GM12878 (cell line): ENCODE data around the gene SYNPR. TPM values are rescaled to one million over a fixed set of nuclear protein-coding genes. Genes with fewer than 3 reads are reported as not detected.

Source experiments
- ATAC-seq: fragments of 200-7000 bp; cut with Tn5 transposase; 3 replicates; pipeline ENCODE4 v1.9.1; 2020; ENCODE audit warnings: mild to moderate bottlenecking, moderate library complexity
- BruUV-seq: library from RNA; stranded (reverse); fragments of 400-500 nt; replicated peaks from 2 replicates; lab custom pipeline; 2021; lab: Mats Ljungman, UMichigan
- CTCF ChIA-PET: fragments of 300-600 bp; sonication (Branson Sonifier 250); formaldehyde crosslinking; extraction: SDS; loops from one replicate; lab custom pipeline; 2021; ENCODE audit warnings: inconsistent platforms; lab: Yijun Ruan, JAX
- POLR2A ChIA-PET: fragments of 350-600 bp; formaldehyde crosslinking; extraction: SDS; loops from one replicate; lab custom pipeline; 2021; ENCODE audit warnings: inconsistent platforms; lab: Charles Lee
- RAD21 ChIA-PET: fragments of 300-600 bp; sonication (Branson Sonifier 250); formaldehyde crosslinking; loops from one replicate; lab custom pipeline; 2023; ENCODE audit warnings: antibody characterized with exemption; ENCODE audit not compliant: unreplicated experiment; lab: Charles Lee
- SMC1A ChIA-PET: fragments of 300-600 bp; sonication (Branson Sonifier 250); formaldehyde crosslinking; loops from one replicate; lab custom pipeline; 2023; ENCODE audit not compliant: unreplicated experiment, uncharacterized antibody; lab: Charles Lee
- DNase-seq: peaks from one replicate; pipeline ENCODE4 v3.0.0-alpha.2; 2011; ENCODE audit warnings: low read depth, low spot score
- FAIRE-seq: peaks from 3 replicates; lab custom pipeline; 2011; peaks lifted over from hg19 to GRCh38; lab: Jason Lieb, UNC
- H2AFZ ChIP-seq: 2 replicates; pipeline ENCODE4 v1.6.0; 2011; ENCODE audit warnings: low read depth, low read length, control low read depth; ENCODE audit not compliant: control insufficient read depth
- H3K27ac ChIP-seq: 2 replicates; pipeline ENCODE4 v1.5.1; 2011; ENCODE audit warnings: control low read depth; ENCODE audit not compliant: control insufficient read depth, insufficient read depth
- H3K27me3 ChIP-seq, 2 experiments: replicated peaks in 1 of 2; 2 replicates each; pipeline versions ENCODE4 v1.6.0 to v1.6.1; 2011; ENCODE audit warnings: low read length in 1 of 2; ENCODE audit not compliant: control insufficient read depth in 2 of 2, insufficient read depth in 2 of 2
- H3K36me3 ChIP-seq, 2 experiments: 2 replicates each; pipeline ENCODE4 v1.5.1; 2011; ENCODE audit warnings: low read length in 1 of 2; ENCODE audit not compliant: control insufficient read depth in 2 of 2, insufficient read depth in 2 of 2
- H3K4me1 ChIP-seq: 2 replicates; pipeline ENCODE4 v1.6.1; 2011; ENCODE audit warnings: mild to moderate bottlenecking, low read length, moderate library complexity, mixed read lengths; ENCODE audit not compliant: control insufficient read depth, insufficient read depth
- H3K4me2 ChIP-seq: 2 replicates; pipeline ENCODE4 v1.6.0; 2011; ENCODE audit warnings: control low read depth; ENCODE audit not compliant: control insufficient read depth, insufficient read depth
- H3K4me3 ChIP-seq: fragments of 200-600 bp; sonication (generic); 2 replicates; pipeline ENCODE4 v1.5.1; 2016
- H3K79me2 ChIP-seq: 2 replicates; pipeline ENCODE4 v1.6.0; 2011; ENCODE audit warnings: low read length; ENCODE audit not compliant: control insufficient read depth, insufficient read depth
- H3K9ac ChIP-seq: 2 replicates; pipeline ENCODE4 v1.8.0; 2011; ENCODE audit warnings: low read length, control low read depth, mixed read lengths; ENCODE audit not compliant: control insufficient read depth, insufficient read depth
- H3K9me3 ChIP-seq: replicated peaks from 3 replicates; pipeline ENCODE4 v1.5.1; 2011; ENCODE audit warnings: mild to moderate bottlenecking, low read length; ENCODE audit not compliant: control insufficient read depth, insufficient read depth
- H4K20me1 ChIP-seq: 2 replicates; pipeline ENCODE4 v1.6.0; 2011; ENCODE audit not compliant: control insufficient read depth, insufficient read depth
- CBX5 ChIP-seq: sonication (generic); IDR thresholded peaks from 2 replicates; pipeline ENCODE4 v1.6.1; 2016; ENCODE audit warnings: low read depth, moderate library complexity, mild to moderate bottlenecking, inconsistent platforms
- CHD4 ChIP-seq: fragments of 200-600 bp; sonication (generic); IDR thresholded peaks from 2 replicates; pipeline ENCODE4 v1.6.1; 2016; ENCODE audit warnings: mild to moderate bottlenecking
- CREB1 ChIP-seq: IDR thresholded peaks from 2 replicates; pipeline ENCODE4 v1.6.1; 2012; ENCODE audit warnings: low read depth, mild to moderate bottlenecking, inconsistent platforms
- FOS ChIP-seq: IDR thresholded peaks from 3 replicates; pipeline ENCODE4 v1.6.1; 2011; ENCODE audit warnings: borderline replicate concordance; ENCODE audit not compliant: insufficient read length; ENCODE audit errors: extremely low read depth
- NFXL1 ChIP-seq: fragments of 450-650 bp; IDR thresholded peaks from 2 replicates; pipeline ENCODE4 v1.6.1; 2017; ENCODE audit warnings: antibody characterized with exemption, mild to moderate bottlenecking, borderline replicate concordance
- PML ChIP-seq: IDR thresholded peaks from 2 replicates; pipeline ENCODE4 v1.6.1; 2012; ENCODE audit warnings: low read length, inconsistent platforms
- POLR2A ChIP-seq: IDR thresholded peaks from 2 replicates; pipeline ENCODE4 v1.6.1; 2011; ENCODE audit warnings: low read depth, mild to moderate bottlenecking, low read length
- REST ChIP-seq: IDR thresholded peaks from 2 replicates; pipeline ENCODE4 v1.6.1; 2012; ENCODE audit warnings: mild to moderate bottlenecking, low read depth, low read length
- TCF3 ChIP-seq: IDR thresholded peaks from 2 replicates; pipeline ENCODE4 v1.6.1; 2012; ENCODE audit warnings: low read depth, mild to moderate bottlenecking, low read length, borderline replicate concordance; ENCODE audit not compliant: insufficient read depth
- USF2 ChIP-seq: IDR thresholded peaks from 2 replicates; pipeline ENCODE4 v1.6.1; 2011; ENCODE audit warnings: low read depth, low read length, improper control_type of control experiment, borderline replicate concordance
- WGBS: methylation state at CpG from one replicate; pipeline ENCODE4 v1.1.6; 2016; ENCODE audit warnings: low lambda C conversion rate; ENCODE audit not compliant: insufficient replicate concordance, insufficient coverage; ENCODE audit errors: missing lambda C conversion rate; 5-methylcytosine and 5-hydroxymethylcytosine counted together
- in situ Hi-C: fragments of 300-500 bp; cut with MboI; formaldehyde crosslinking; loops from 9 replicates; pipeline ENCODE4 v1.14.3; 2018; ENCODE audit warnings: mixed read lengths
- intact Hi-C: fragments of 100-400 bp; cut with micrococcal nuclease; formaldehyde crosslinking; loops from one replicate; pipeline ENCODE4 v1.14.2; 2022; ENCODE audit not compliant: unreplicated experiment
- polyA plus RNA-seq, 11 experiments: library from polyadenylated mRNA; depleted of rRNA in 4 of 11; unstranded in 6 of 11; stranded (reverse) in 5 of 11; fragments of >200 nt; fragmentation: Nextera tagmentation in 4 of 11; fragmentation: Illumina TruSeq in 1 of 11; extraction: Ambion mirVana in 4 of 11; extraction: Trizol in 1 of 11; gene quantifications; 1 replicate in 1 of 11; 2 replicates in 10 of 11; pipeline versions ENCODE4 v1.2.1 to v1.2.3, GENCODE V29; 2011 to 2016; ENCODE audit warnings: inconsistent platforms in 2 of 11, missing spikeins in 2 of 11, low read depth in 1 of 11
- total RNA-seq, 4 experiments: library from RNA; depleted of rRNA in 3 of 4; stranded (reverse); fragments of >200 nt in 3 of 4; fragmentation: Illumina TruSeq in 1 of 4; extraction: Trizol in 1 of 4; gene quantifications; 2 replicates each; pipeline versions ENCODE4 v1.2.1 to v1.2.3, GENCODE V29; 2013 to 2021

SYNPR gene
- total and polyA plus RNA-seq, 10 of the 15 experiments (the other 5 are each of a cell fraction or from before 2014, with no cell fraction given) = not detected

GRCh38 chr3:63508771-63509170 is 230.7 kb downstream of the SYNPR start:
- FAIRE-seq (no peak), DNase-seq (no peak), ATAC-seq (no peak)
- H3K36me3 ChIP-seq = no peaks in the 10 kb centered on the region
- no peaks in the 10 kb centered on the region for H3K4me1 ChIP-seq
- H3K9ac ChIP-seq = no peak overlapping the region
- H3K9me3 ChIP-seq = no peaks in the 10 kb centered on the region
- no peak overlapping the region for H2AFZ ChIP-seq
- intact Hi-C loops (no loop called here), in situ Hi-C loops (no loop called here)
- TF ChIP-seq FOS = no peak
- no peak for TF ChIP-seq CBX5
- no peak for TF ChIP-seq CHD4
- TF ChIP-seq CREB1 = no peak
- TF ChIP-seq POLR2A = no peak
- no peak for TF ChIP-seq PML
- SMC1A ChIA-PET = no interaction called here
- POLR2A ChIA-PET = no interaction called here
- H4K20me1 ChIP-seq = no peaks in the 10 kb centered on the region
- H3K4me3 ChIP-seq = no peak overlapping the region
- RAD21 ChIA-PET = no interaction called here
- no peak overlapping the region for H3K4me2 ChIP-seq
- no peak overlapping the region for H3K27ac ChIP-seq
- no peaks in the 10 kb centered on the region for H3K79me2 ChIP-seq
- CTCF ChIA-PET = no interaction called here
- BruUV-seq = no TSS peak
- no peaks in the 10 kb centered on the region for H3K27me3 ChIP-seq

- Histone ChIP-seq H3K4me3 (no peak overlapping the region), H3K4me2 (no peak overlapping the region), H3K79me2 (no peaks in the 10 kb centered on the region), H3K36me3 (no peaks in the 10 kb centered on the region), H2AFZ (no peak overlapping the region), H3K27me3 (no peaks in the 10 kb centered on the region), H3K27ac (no peak overlapping the region), H3K9me3 (no peaks in the 10 kb centered on the region), H3K4me1 (no peaks in the 10 kb centered on the region), H4K20me1 (no peaks in the 10 kb centered on the region), H3K9ac (no peak overlapping the region)
- ChIA-PET POLR2A (no interaction called here), CTCF (no interaction called here), RAD21 (no interaction called here), SMC1A (no interaction called here)
- FAIRE-seq = no peak
- BruUV-seq = no TSS peak
- 35% methylated on average over 1 of the region's 1 CpG for WGBS
- intact Hi-C loops = no loop called here
- no peak for ATAC-seq
- DNase-seq = no peak
- in situ Hi-C loops = no loop called here
- TF ChIP-seq REST = no peak
- TF ChIP-seq USF2 = no peak
- no peak for TF ChIP-seq NFXL1
- no peak for TF ChIP-seq TCF3
These were observed 235.7 kb downstream of the SYNPR start for GRCh38 chr3:63513791-63514190.
